ENCODE results near the gene CALML5. TPM values are rescaled to one million over a fixed set of nuclear protein-coding genes. Genes with fewer than 3 reads are reported as not detected.

The CALML5 gene
- total RNA-seq, 1 donor from 2014 or later, result not detected

- peaks cover 56 to 70% of the 10 kb centered on the region in 2 donors for H3K36me3 ChIP-seq
- no peaks in the 10 kb centered on the region for H3K27me3 ChIP-seq
- H3K27ac ChIP-seq, result peak overlapping the region in 1 of 2 donors; percentile 0
- DNase-seq (ENCODE audit: low spot score in 2 of 2), result no peak
- intact Hi-C loops (cut with DNase I), result no loop called here
- no peak overlapping the region for H3K4me3 ChIP-seq
- no peaks in the 10 kb centered on the region for H3K9me3 ChIP-seq
- no peak for TF ChIP-seq CTCF (IDR thresholded peaks at IDR 0.05)
- peaks cover 0 to 17% of the 10 kb centered on the region in 2 donors for H3K4me1 ChIP-seq
Measured at GRCh38 chr10:5457741-5458140, 41.6 kb downstream of the CALML5 start.

- H3K36me3 ChIP-seq, result peaks cover 59 to 78% of the 10 kb centered on the region in 2 donors
- no peak for DNase-seq (ENCODE audit: low spot score in 2 of 2)
Measured at GRCh38 chr10:5456563-5456962, 42.8 kb downstream of the CALML5 start.

GRCh38 chr10:5453749-5454489, 45.5 kb downstream of the CALML5 start:
- TF ChIP-seq CTCF (IDR thresholded peaks at IDR 0.05), result no peak
- no peak overlapping the region for H3K4me3 ChIP-seq
- no peaks in the 10 kb centered on the region for H3K27me3 ChIP-seq
- no peak for DNase-seq (ENCODE audit: low spot score in 2 of 2)
- no peaks in the 10 kb centered on the region for H3K9me3 ChIP-seq
- H3K27ac ChIP-seq, result peak overlapping the region; percentile 9 to 17
- intact Hi-C loops (cut with DNase I), result no loop called here
- peaks cover 55 to 70% of the 10 kb centered on the region in 2 donors for H3K36me3 ChIP-seq
- H3K4me1 ChIP-seq, result peaks cover 0 to 20% of the 10 kb centered on the region in 2 donors

More at GRCh38 chr10:5456563-5456962, 42.8 kb downstream of the CALML5 start:
- no peak overlapping the region for H3K4me3 ChIP-seq
- H3K27ac ChIP-seq, result peak overlapping the region in 1 of 2 donors; percentile 39
- no peak for TF ChIP-seq CTCF (IDR thresholded peaks at IDR 0.05)
- no peaks in the 10 kb centered on the region for H3K9me3 ChIP-seq
- H3K27me3 ChIP-seq, result no peaks in the 10 kb centered on the region
- H3K4me1 ChIP-seq, result peaks cover 0 to 20% of the 10 kb centered on the region in 2 donors
- intact Hi-C loops (cut with DNase I), result no loop called here

- peak overlapping the region; percentile 74 for H3K4me3 ChIP-seq
- H3K4me1 ChIP-seq, result peaks cover 0 to 21% of the 10 kb centered on the region in 2 donors
- TF ChIP-seq CTCF (IDR thresholded peaks at IDR 0.05), result no peak
- no peaks in the 10 kb centered on the region for H3K27me3 ChIP-seq
- H3K36me3 ChIP-seq, result peaks cover 31 to 38% of the 10 kb centered on the region in 2 donors
- peak overlapping the region; percentile 14 to 78 for H3K27ac ChIP-seq
- DNase-seq (ENCODE audit: low spot score in 2 of 2), result no peak
- intact Hi-C loops (cut with DNase I), result no loop called here
- no peaks in the 10 kb centered on the region for H3K9me3 ChIP-seq
Measured at GRCh38 chr10:5450605-5451384, 48.6 kb downstream of the CALML5 start.

- H3K36me3 ChIP-seq, result peaks cover 22 to 29% of the 10 kb centered on the region in 2 donors
- DNase-seq (ENCODE audit: low spot score in 2 of 2), result peak in 1 of 2 donors; percentile 75
- no peaks in the 10 kb centered on the region for H3K27me3 ChIP-seq
- no peak for TF ChIP-seq CTCF (IDR thresholded peaks at IDR 0.05)
- peaks cover 0 to 22% of the 10 kb centered on the region in 2 donors for H3K4me1 ChIP-seq
- peak overlapping the region; percentile 71 to 78 for H3K27ac ChIP-seq
- intact Hi-C loops (cut with DNase I), result loop anchor here (2.0 to 10.0 kb wide), 4 partner anchors 38 to 365 kb away; partner anchors contain the start of genes GDI2 and NET1
- H3K9me3 ChIP-seq, result no peaks in the 10 kb centered on the region
- peak overlapping the region; percentile 74 for H3K4me3 ChIP-seq
Measured at GRCh38 chr10:5449823-5450222, 49.5 kb downstream of the CALML5 start.

All from ascending aorta (tissue), 2 donors.